IgD-negative memory B cell (primary cell): Measurements from ENCODE around the gene GSDMA. TPM values are rescaled to one million over a fixed set of nuclear protein-coding genes. Genes with fewer than 3 reads are reported as not detected.

Source experiments
- H3K27ac Mint-ChIP-seq, 3 donors: one replicate each; pipeline ENCODE4 v1.8.0; 2020 to 2022; ENCODE audit warnings: mild to moderate bottlenecking in 3 of 3, mixed read lengths in 3 of 3, moderate library complexity in 1 of 3
- H3K27me3 Mint-ChIP-seq: one replicate; pipeline ENCODE4 v1.8.0; 2021; ENCODE audit warnings: mixed read lengths
- H3K36me3 Mint-ChIP-seq: one replicate; pipeline ENCODE4 v1.8.0; 2020; ENCODE audit warnings: mild to moderate bottlenecking, mixed read lengths
- H3K4me1 Mint-ChIP-seq, 3 donors: one replicate each; pipeline ENCODE4 v1.8.0; 2020 to 2022; ENCODE audit warnings: mixed read lengths in 3 of 3, mild to moderate bottlenecking in 1 of 3
- H3K4me3 Mint-ChIP-seq, 4 donors: one replicate each; pipeline ENCODE4 v1.8.0; 2020 to 2022; ENCODE audit warnings: mild to moderate bottlenecking in 4 of 4, mixed read lengths in 4 of 4, moderate library complexity in 3 of 4
- H3K9me3 Mint-ChIP-seq, 3 donors: one replicate each; pipeline ENCODE4 v1.8.0; 2020 to 2021; ENCODE audit warnings: mixed read lengths in 3 of 3, mild to moderate bottlenecking in 1 of 3
- polyA plus RNA-seq: library from polyadenylated mRNA; unstranded; fragments of 300-500 nt; fragmentation: Illumina TruSeq; gene quantifications from one replicate; pipeline ENCODE4 v1.2.3, GENCODE V29; 2021

GSDMA gene, protein sequence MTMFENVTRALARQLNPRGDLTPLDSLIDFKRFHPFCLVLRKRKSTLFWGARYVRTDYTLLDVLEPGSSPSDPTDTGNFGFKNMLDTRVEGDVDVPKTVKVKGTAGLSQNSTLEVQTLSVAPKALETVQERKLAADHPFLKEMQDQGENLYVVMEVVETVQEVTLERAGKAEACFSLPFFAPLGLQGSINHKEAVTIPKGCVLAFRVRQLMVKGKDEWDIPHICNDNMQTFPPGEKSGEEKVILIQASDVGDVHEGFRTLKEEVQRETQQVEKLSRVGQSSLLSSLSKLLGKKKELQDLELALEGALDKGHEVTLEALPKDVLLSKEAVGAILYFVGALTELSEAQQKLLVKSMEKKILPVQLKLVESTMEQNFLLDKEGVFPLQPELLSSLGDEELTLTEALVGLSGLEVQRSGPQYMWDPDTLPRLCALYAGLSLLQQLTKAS
- polyA plus RNA-seq = 0.19 TPM

DNA sequence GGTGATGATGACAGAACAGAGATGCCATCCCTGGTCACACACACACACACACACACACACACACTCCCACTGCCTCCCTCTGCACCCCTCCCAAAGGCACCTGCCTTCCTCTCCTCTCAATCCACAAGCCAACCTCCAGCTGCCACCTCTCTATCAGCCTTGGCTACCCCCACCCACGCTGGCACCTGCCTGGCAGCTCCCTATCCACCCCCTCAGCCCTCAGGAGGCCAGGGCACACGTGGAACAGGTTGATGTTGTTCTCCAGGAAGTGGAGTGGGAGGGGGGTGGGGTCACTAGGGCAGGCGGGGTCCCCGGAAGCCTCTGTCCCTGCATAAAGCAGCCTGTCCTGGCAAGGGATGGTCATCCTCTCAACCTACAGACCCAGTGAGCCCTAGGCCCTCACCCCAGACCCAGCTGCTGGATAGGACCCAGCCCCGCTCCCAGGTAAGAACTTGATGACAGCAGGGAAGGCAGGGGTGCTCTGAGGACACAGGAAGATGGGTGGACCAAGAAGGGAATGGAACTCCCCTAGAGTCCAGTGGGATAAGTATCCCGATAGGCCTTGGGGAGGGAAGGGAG is at the start of gene GSDMA:
GSDMA (plus strand) TSS at position 363 of the 579 bp plus-strand sequence. CDS start 2,684 bp downstream, outside the sequence.
- peaks cover 0 to 1% (median 0%) of the 10 kb centered on the region in 3 donors for H3K9me3 Mint-ChIP-seq
- H3K27me3 Mint-ChIP-seq = peaks cover 6% of the 10 kb centered on the region
- no peaks in the 10 kb centered on the region for H3K36me3 Mint-ChIP-seq
- peak within 1 kb of the TSS in 1 of 3 donors; percentile 20 for H3K27ac Mint-ChIP-seq
- H3K4me1 Mint-ChIP-seq = peaks cover 11 to 14% (median 12%) of the 10 kb centered on the region in 3 donors
- peak within 1 kb of the TSS in 1 of 4 donors; percentile 24 for H3K4me3 Mint-ChIP-seq

DNA sequence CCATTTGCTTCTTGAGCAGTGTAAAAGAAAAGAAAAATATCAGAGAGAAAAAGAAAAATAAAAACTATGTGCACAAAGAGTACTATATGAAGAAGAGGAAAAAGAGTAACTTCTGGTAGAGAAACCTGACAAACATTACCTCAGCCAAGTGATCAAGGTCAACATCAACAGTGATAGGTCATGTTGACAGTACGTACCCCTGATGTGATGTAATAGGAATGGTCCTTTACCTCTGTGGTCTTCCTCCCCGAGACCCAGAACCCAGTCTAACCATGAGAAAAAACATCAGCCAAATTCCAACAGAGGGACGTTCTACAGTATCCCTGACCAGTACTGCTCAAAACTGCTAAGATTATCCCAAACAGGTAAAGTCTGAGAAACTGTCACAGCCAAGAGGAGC is 48.8 kb upstream of the GSDMA start:
- no peak overlapping the region for H3K27ac Mint-ChIP-seq
- peaks cover 19 to 26% (median 22%) of the 10 kb centered on the region in 3 donors for H3K4me1 Mint-ChIP-seq
- H3K27me3 Mint-ChIP-seq = no peaks in the 10 kb centered on the region
- no peaks in the 10 kb centered on the region for H3K9me3 Mint-ChIP-seq
- no peak overlapping the region for H3K4me3 Mint-ChIP-seq
- H3K36me3 Mint-ChIP-seq = peaks cover 15% of the 10 kb centered on the region

DNA sequence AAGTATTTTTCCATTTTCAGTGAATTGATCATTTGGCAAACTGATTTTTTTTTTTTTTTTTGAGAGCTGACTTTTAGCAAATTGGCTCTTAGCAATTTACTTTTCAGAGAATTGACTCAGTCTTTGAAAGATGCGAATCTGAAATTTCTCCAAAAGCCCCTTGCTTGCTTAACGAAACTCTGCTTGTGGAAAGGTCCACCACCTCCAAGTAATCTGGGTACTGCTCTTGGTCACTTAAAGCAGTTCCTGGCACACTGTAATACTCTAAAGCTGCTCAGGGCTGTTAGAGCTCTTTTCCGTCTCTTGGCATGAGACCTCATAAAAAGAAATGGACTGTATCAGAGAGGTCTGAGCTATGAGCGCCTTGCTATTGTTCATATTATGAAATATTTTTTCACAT is 47.2 kb upstream of the GSDMA start:
- H3K4me3 Mint-ChIP-seq = peak overlapping the region in 1 of 4 donors; percentile 14
- no peaks in the 10 kb centered on the region for H3K27me3 Mint-ChIP-seq
- peaks cover 20% of the 10 kb centered on the region for H3K36me3 Mint-ChIP-seq
- H3K4me1 Mint-ChIP-seq = peaks cover 24 to 34% (median 27%) of the 10 kb centered on the region in 3 donors
- no peaks in the 10 kb centered on the region for H3K9me3 Mint-ChIP-seq
- H3K27ac Mint-ChIP-seq = peak overlapping the region in 1 of 3 donors; percentile 67

DNA sequence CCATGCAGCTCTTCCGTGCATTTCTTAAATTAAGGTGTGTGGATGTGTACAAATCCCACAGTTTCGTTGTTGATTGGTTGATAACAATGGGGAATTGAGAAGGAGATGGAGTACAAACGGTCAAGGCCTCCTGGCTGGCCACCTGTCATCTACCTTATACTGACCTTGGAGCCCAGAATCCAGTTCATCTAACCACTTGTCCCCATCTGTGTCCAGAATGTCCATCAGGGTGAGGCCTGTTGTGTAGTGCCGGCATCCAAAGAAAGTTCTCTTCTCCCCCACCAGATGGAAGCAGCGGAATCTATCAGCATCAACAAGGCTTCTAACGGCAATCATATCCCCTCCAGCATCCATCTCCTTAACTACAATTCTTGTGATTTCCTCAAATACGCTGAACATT is 45.9 kb upstream of the GSDMA start:
- Mint-ChIP-seq H3K36me3 (peaks cover 21% of the 10 kb centered on the region), H3K9me3 (no peaks in the 10 kb centered on the region), H3K27me3 (no peaks in the 10 kb centered on the region), H3K4me1 (peaks cover 37 to 47% (median 38%) of the 10 kb centered on the region in 3 donors), H3K27ac (peak overlapping the region in 2 of 3 donors; percentile 3 to 38), H3K4me3 (peak overlapping the region in 2 of 4 donors; percentile 2 to 55)

DNA sequence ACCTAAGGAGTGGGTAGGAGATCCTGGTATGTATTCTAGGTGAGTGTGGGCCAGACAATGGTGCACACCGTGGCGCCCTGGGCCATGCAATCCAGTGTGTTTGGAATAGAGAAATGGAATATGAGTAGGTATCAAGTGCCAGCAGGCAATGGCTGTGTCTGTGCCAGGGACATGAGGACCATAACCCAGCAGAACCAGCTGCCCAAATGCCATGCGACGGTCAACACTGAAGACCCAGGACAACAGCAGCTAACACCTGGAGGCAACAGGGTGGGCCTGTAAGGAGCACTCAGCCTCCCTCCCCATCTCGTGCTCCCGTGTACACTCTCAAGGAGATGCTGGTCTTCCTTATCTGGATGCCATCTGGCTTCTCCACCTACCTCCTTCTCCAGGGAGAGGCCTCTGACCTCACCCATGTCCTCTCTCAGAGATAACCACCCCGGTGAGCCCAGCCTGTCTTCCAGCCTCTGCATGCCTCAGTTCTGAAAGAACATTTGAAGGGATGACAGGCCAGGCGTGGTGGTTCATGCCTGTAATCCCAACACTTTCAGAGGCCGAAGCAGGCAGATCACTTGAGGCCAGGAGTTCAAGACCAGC is 43.6 kb upstream of the GSDMA start:
- Mint-ChIP-seq H3K27me3 (no peaks in the 10 kb centered on the region), H3K9me3 (no peaks in the 10 kb centered on the region), H3K4me1 (peaks cover 39 to 48% (median 39%) of the 10 kb centered on the region in 3 donors), H3K27ac (peak overlapping the region in 1 of 3 donors; percentile 39), H3K4me3 (no peak overlapping the region), H3K36me3 (peaks cover 17% of the 10 kb centered on the region)

DNA sequence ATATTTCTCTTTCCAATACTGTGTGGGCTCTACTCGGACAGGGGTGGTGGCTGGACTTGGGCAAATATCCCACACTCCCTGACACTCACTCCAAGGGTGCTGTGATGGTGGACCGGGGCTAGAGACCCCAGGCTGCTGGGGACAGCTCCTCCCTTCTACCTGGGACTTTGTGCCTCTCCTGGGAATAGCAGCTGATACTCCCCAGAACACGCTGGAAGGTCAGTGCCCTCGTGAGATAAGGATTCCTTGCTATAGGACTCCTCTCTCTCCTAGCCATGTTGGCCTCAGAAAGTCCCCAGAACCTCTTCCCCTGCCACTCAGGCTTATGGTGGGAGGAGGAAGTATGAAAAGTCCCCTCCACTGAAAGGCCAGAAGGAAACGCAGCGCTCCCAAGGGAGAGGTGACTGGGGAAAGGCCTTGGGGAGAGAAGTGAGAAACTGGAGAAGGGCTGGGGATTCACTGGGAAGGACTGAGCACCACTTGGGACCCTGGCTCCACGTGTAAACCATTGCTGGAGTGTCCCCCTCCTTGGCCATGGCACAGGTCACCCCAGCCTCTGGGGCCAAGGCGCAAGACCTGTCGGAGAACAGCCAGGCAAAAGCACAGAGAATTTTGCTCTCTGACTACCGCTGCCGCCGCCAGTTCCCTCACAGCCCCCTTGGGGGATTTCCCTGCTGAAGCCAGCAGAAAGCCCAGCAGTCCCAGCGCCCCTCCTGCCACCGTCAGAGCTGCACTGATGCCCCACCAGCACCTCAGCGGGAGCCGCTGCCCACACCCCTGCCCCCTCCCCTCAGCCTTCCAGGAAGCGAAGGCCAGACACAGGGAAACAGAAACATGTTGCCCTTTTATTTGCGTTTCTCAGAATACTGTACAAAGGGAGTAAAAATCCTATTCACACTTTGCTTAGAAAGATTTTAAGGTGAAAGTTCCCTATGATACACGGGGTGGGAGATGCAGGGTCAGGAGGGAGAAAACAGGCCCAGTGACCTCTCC is 42.3 kb upstream of the GSDMA start:
- peak overlapping the region; percentile 70 to 89 (median 78) for H3K27ac Mint-ChIP-seq
- H3K4me3 Mint-ChIP-seq = peak overlapping the region in 3 of 4 donors; percentile 34 to 86 (median 71)
- peaks cover 17% of the 10 kb centered on the region for H3K36me3 Mint-ChIP-seq
- H3K4me1 Mint-ChIP-seq = peaks cover 44 to 57% (median 47%) of the 10 kb centered on the region in 3 donors
- no peaks in the 10 kb centered on the region for H3K9me3 Mint-ChIP-seq
- H3K27me3 Mint-ChIP-seq = no peaks in the 10 kb centered on the region

DNA sequence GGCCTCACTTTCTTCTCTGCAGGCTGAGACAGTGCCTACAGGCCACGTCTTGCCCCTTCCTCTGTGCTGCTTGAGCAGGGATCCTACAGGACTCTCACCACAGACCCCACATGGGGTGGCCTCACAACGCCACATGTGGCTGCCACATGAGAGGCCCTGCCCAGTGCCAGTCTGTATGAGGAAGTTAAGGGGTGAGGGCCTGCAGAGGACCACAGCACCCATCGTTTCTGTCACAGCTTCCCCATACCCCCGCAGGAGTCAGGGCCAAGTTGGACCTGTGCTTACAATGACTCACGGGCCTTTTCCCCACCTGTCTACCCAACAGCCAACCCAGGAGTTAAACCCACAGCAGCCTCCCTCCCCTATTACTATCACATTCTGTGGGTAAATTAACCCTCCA is 41.5 kb upstream of the GSDMA start:
- H3K27ac Mint-ChIP-seq = peak overlapping the region; percentile 26 to 90 (median 78)
- peaks cover 17% of the 10 kb centered on the region for H3K36me3 Mint-ChIP-seq
- peaks cover 47 to 64% (median 50%) of the 10 kb centered on the region in 3 donors for H3K4me1 Mint-ChIP-seq
- peak overlapping the region; percentile 21 to 86 (median 47) for H3K4me3 Mint-ChIP-seq
- no peaks in the 10 kb centered on the region for H3K27me3 Mint-ChIP-seq
- no peaks in the 10 kb centered on the region for H3K9me3 Mint-ChIP-seq

DNA sequence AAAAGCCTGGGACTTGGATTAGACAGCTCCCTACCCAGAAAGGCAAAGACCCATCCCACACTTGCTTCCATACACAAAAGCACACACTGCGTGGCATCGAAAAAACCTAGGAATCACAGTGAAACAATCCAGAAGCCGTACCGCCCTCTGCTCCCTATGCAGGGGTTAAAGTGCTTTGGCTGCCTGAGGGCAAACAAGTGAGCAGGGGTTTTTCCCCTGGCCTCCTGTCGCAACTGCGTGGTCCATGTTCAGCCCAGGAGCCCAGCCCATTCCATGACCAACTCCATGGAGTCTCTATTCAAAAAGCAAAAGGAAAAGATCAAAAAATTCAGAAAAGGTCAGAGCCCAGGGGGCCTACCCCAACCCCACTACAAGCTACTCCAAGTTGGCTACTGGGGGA is 40.8 kb upstream of the GSDMA start:
- Mint-ChIP-seq H3K4me1 (peaks cover 44 to 58% (median 45%) of the 10 kb centered on the region in 3 donors), H3K9me3 (no peaks in the 10 kb centered on the region), H3K36me3 (peaks cover 11% of the 10 kb centered on the region), H3K27me3 (no peaks in the 10 kb centered on the region), H3K4me3 (peak overlapping the region in 2 of 4 donors; percentile 28 to 34), H3K27ac (peak overlapping the region in 1 of 3 donors; percentile 43)

DNA sequence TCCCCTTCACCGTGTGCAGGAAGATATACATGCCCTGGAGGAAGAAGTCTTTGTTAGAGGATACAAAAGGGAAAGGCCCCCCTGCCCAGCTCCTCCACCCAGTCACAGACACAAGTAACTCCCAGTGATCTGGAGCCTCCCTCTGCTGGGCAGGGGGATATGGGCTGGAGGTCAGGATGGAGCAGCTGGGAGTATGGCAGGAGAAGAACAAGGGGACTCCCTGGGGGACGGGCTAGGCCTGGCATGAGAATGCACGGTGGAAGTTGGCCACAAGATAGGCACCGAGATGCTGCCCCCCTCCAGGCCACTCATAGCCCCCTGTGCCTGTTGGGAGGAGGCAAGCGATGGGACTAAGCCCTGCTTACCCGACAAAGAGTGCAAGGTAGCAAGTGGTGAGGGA is 39.6 kb upstream of the GSDMA start:
- peaks cover 10% of the 10 kb centered on the region for H3K36me3 Mint-ChIP-seq
- H3K27ac Mint-ChIP-seq = peak overlapping the region in 1 of 3 donors; percentile 53
- H3K4me1 Mint-ChIP-seq = peaks cover 36 to 55% (median 39%) of the 10 kb centered on the region in 3 donors
- peak overlapping the region in 1 of 4 donors; percentile 32 for H3K4me3 Mint-ChIP-seq
- no peaks in the 10 kb centered on the region for H3K9me3 Mint-ChIP-seq
- no peaks in the 10 kb centered on the region for H3K27me3 Mint-ChIP-seq

DNA sequence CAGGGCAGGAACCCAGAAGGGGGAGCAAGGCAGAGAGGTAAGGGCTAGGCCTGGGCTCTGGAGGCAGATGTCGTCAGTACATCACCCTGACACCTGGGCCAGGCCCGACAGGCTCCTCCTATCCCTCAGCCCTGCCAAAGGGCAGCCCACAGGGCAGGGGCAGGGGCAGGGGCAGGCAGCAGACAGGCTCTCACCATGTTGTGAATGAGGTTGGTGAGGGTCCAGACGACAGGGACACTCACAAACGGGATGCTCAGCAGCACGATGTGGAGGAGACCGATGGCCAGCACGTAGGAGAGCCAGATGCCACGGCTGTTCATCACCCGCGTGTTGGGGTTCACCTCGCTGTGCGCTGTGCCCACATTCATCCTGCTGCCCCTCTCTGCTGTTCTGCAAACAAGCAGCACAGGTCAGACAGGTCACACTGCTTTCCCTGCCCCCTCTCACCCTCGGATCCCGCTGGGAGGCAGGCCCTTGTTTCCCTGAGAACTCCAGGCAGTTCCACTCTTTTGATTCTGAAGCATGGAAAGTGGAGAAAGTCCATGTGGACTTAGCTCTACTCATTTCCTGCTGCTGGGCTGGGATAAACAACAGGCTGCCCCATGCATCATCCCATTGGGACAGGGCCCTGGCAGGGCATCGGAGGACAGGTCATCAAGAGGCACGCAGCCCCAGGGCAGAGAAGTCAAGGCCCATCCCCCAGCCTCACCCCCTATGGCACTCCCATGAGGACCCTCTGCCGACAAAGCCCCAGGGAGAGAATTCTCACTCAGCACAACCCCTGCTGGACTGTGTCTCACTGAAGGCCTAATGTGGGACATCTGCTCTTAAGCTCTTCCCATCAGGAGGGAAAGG is 38.7 kb upstream of the GSDMA start:
- peak overlapping the region in 3 of 4 donors; percentile 47 to 93 (median 73) for H3K4me3 Mint-ChIP-seq
- no peaks in the 10 kb centered on the region for H3K27me3 Mint-ChIP-seq
- H3K9me3 Mint-ChIP-seq = no peaks in the 10 kb centered on the region
- peaks cover 7% of the 10 kb centered on the region for H3K36me3 Mint-ChIP-seq
- H3K4me1 Mint-ChIP-seq = peaks cover 33 to 52% (median 37%) of the 10 kb centered on the region in 3 donors
- H3K27ac Mint-ChIP-seq = peak overlapping the region; percentile 67 to 93 (median 76)

DNA sequence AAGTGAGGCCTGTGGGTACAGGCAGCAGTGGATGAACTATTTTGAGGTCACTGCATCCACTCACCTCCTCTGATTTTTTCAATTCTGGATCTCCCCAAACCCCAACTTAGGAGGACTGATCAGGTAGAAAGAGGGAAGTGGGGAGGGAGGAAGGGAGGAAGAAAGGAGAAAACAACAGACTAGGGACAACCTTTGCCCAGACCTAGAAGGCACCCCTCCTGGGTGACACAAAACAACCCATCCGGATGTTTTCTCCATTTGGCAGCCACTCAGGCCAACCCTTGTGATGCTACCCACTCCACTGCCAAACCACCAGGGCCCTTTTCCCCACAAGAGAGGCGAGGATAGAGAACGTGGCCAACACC is 38.1 kb upstream of the GSDMA start:
- Mint-ChIP-seq H3K27ac (peak overlapping the region; percentile 67 to 93 (median 76)), H3K9me3 (no peaks in the 10 kb centered on the region), H3K36me3 (peaks cover 7% of the 10 kb centered on the region), H3K4me1 (peaks cover 33 to 52% (median 42%) of the 10 kb centered on the region in 3 donors), H3K27me3 (no peaks in the 10 kb centered on the region), H3K4me3 (peak overlapping the region in 2 of 4 donors; percentile 47 to 93)

DNA sequence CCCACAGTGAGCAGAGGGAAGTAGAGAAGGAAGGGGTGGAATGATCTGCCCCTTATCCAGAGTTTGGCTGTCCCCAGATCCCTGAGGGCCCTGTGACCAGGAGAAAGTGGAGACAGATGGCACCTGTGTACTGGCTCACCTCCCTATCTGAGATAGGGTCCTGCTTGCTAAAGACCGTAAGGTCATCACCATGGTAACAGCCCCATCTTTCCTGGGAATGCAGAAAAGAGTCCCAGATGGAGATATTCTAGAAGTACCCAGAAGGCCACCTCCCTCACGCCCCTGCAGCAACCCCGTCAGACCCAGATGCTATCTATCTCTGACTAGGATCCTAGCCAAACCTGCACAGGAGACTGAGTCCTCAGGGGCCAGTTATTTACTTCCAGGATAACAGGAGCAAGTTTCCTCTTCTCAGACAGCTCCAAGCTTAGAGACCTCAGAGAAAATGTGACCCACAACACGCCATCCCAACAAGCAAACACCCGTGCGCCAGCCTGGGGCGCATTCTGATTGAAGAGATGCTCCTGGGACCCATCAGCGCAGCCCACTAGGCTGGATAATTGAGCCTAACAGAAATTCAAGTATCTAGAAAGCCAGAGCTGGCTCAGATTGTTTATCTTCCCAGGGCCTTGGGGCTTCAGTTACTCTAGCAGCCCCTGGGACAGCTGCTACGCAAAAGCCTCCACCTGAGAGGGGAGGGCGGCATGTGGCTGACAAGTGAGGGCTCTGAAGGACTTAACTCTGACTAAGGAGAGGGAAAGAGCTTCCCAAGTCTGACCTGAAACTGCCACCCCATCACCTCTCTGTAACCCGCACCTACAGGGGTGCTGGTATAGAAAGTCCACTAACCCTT is 37.3 kb upstream of the GSDMA start:
- Mint-ChIP-seq H3K27ac (peak overlapping the region; percentile 14 to 68 (median 67)), H3K4me1 (peaks cover 29 to 46% (median 37%) of the 10 kb centered on the region in 3 donors), H3K4me3 (peak overlapping the region; percentile 90 to 98 (median 95)), H3K36me3 (peaks cover 2% of the 10 kb centered on the region), H3K27me3 (no peaks in the 10 kb centered on the region), H3K9me3 (no peaks in the 10 kb centered on the region)
